HepG2 (cell line): ENCODE results near the gene P3H3. TPM values are rescaled to one million over a fixed set of nuclear protein-coding genes. Genes with fewer than 3 reads are reported as not detected.

Source experiments
- ATAC-seq: fragments of 200-7000 bp; cut with Tn5 transposase; 3 replicates; pipeline ENCODE4 v1.9.1; 2020; ENCODE audit warnings: mild to moderate bottlenecking, moderate library complexity
- BruUV-seq: library from RNA; stranded (reverse); fragments of 400-500 nt; replicated peaks from 2 replicates; lab custom pipeline; 2021; lab: Mats Ljungman, UMichigan
- CTCF ChIA-PET: fragments of 300-600 bp; formaldehyde crosslinking; extraction: SDS; loops from one replicate; lab custom pipeline; 2021; ENCODE audit warnings: low total read pairs, inconsistent platforms, low intra/inter-chr PET ratio; lab: Yijun Ruan, JAX
- POLR2A ChIA-PET: fragments of 350-600 bp; sonication (Branson Sonifier 250); formaldehyde crosslinking; loops from one replicate; lab custom pipeline; 2020; ENCODE audit warnings: antibody characterized with exemption, inconsistent platforms; lab: Yijun Ruan, JAX
- DNase-seq: peaks from one replicate; pipeline ENCODE4 v3.0.0-alpha.2; 2015; ENCODE audit warnings: low spot score
- FAIRE-seq: peaks from 3 replicates; lab custom pipeline; 2011; peaks lifted over from hg19 to GRCh38; lab: Jason Lieb, UNC
- H2AFZ ChIP-seq: one replicate; pipeline ENCODE4 v1.6.1; 2011; ENCODE audit warnings: low read length, inconsistent platforms
- H3K27ac ChIP-seq: fragments of 300-600 bp; 3 replicates; pipeline ENCODE4 v1.8.0; 2011; ENCODE audit warnings: mixed run types, mild to moderate bottlenecking, mixed read lengths, low read length, inconsistent platforms; ENCODE audit not compliant: insufficient read depth; ENCODE audit errors: extremely low read length
- H3K27me3 ChIP-seq, 2 experiments: fragments of 200-600 bp in 1 of 2; 2 replicates in 1 of 2; 3 replicates in 1 of 2; pipeline versions ENCODE4 v1.6.0 to v1.8.0; 2011; ENCODE audit warnings: low read length in 2 of 2, mild to moderate bottlenecking in 2 of 2, moderate library complexity in 2 of 2, inconsistent platforms in 1 of 2; ENCODE audit not compliant: insufficient read depth in 2 of 2, control insufficient read depth in 1 of 2
- H3K36me3 ChIP-seq, 2 experiments: fragments of 200-600 bp in 1 of 2; replicated peaks in 1 of 2; 2 replicates in 1 of 2; 3 replicates in 1 of 2; pipeline versions ENCODE4 v1.5.1 to v1.8.0; 2011; ENCODE audit warnings: low read length in 2 of 2, inconsistent platforms in 1 of 2; ENCODE audit not compliant: insufficient read depth in 2 of 2, control insufficient read depth in 1 of 2
- H3K4me1 ChIP-seq: 2 replicates; pipeline ENCODE4 v1.5.1; 2012; ENCODE audit warnings: low read length, inconsistent platforms; ENCODE audit not compliant: insufficient read depth
- H3K4me2 ChIP-seq: 2 replicates; pipeline ENCODE4 v1.6.0; 2011; ENCODE audit warnings: low read depth, low read length, inconsistent platforms
- H3K4me3 ChIP-seq, 3 experiments: fragments of 200-600 bp in 1 of 3; sonication (generic), shearing (Covaris generic) in 1 of 3; replicated peaks in 1 of 3; 2 replicates each; pipeline ENCODE4 v1.5.1; 2011 to 2016; ENCODE audit warnings: low read length in 3 of 3, inconsistent platforms in 2 of 3, low read depth in 2 of 3, mild to moderate bottlenecking in 2 of 3, control low read depth in 1 of 3, mixed read lengths in 1 of 3; ENCODE audit not compliant: insufficient read depth in 1 of 3
- H3K79me2 ChIP-seq: one replicate; pipeline ENCODE4 v1.6.1; 2011; ENCODE audit warnings: low read length, inconsistent platforms; ENCODE audit not compliant: insufficient read depth
- H3K9ac ChIP-seq: 2 replicates; pipeline ENCODE4 v1.6.0; 2011; ENCODE audit warnings: mild to moderate bottlenecking, low read depth, low read length, inconsistent platforms; ENCODE audit not compliant: insufficient read depth
- H3K9me3 ChIP-seq: 2 replicates; pipeline ENCODE4 v1.5.1; 2012; ENCODE audit warnings: mild to moderate bottlenecking, low read length
- H4K20me1 ChIP-seq: 2 replicates; pipeline ENCODE4 v1.6.0; 2011; ENCODE audit warnings: inconsistent platforms, mild to moderate bottlenecking, low read length, moderate library complexity; ENCODE audit not compliant: insufficient read depth
- ASH2L ChIP-seq: fragments of 300-600, 200-600 bp; sonication (generic); IDR thresholded peaks from 2 replicates; pipeline ENCODE4 v1.7.0; 2017; ENCODE audit warnings: low read depth, mild to moderate bottlenecking, moderate library complexity, mixed read lengths, low read length; ENCODE audit not compliant: insufficient read length
- ATF2 ChIP-seq: sonication (generic); formaldehyde crosslinking; IDR thresholded peaks from 2 replicates; pipeline ENCODE4 v1.4.0; 2020; ENCODE audit warnings: missing genetic modification reagents
- CSRNP1 ChIP-seq: sonication (generic); formaldehyde crosslinking; IDR thresholded peaks from 2 replicates; pipeline ENCODE4 v1.8.1; 2023; ENCODE audit warnings: mild to moderate bottlenecking, missing genetic modification reagents
- GLI4 ChIP-seq: sonication (generic); formaldehyde crosslinking; IDR thresholded peaks from 2 replicates; pipeline ENCODE4 v1.5.1; 2020; ENCODE audit warnings: missing genetic modification reagents, mild to moderate bottlenecking, moderate library complexity, borderline replicate concordance
- KDM5B ChIP-seq: sonication (generic); formaldehyde crosslinking; IDR thresholded peaks from 2 replicates; pipeline ENCODE4 v1.4.0; 2020; ENCODE audit warnings: missing genetic modification reagents, mild to moderate bottlenecking, borderline replicate concordance
- MAFG ChIP-seq: sonication (generic); formaldehyde crosslinking; IDR thresholded peaks from 2 replicates; pipeline ENCODE4 v1.5.1; 2020; ENCODE audit warnings: mild to moderate bottlenecking, missing genetic modification reagents
- NCOA5 ChIP-seq: sonication (generic); formaldehyde crosslinking; IDR thresholded peaks from 2 replicates; pipeline ENCODE4 v1.4.0; 2020; ENCODE audit warnings: missing genetic modification reagents
- NFYC ChIP-seq: IDR thresholded peaks from 2 replicates; pipeline ENCODE4 v1.6.1; 2016; ENCODE audit warnings: missing genetic modification reagents, missing compliant biosample characterization
- NR2C2 ChIP-seq: sonication (generic); formaldehyde crosslinking; IDR thresholded peaks from 2 replicates; pipeline ENCODE4 v1.4.0; 2020; ENCODE audit warnings: missing genetic modification reagents, mild to moderate bottlenecking, moderate library complexity, borderline replicate concordance
- SAP130 ChIP-seq: IDR thresholded peaks from 2 replicates; pipeline ENCODE4 v1.6.1; 2016; ENCODE audit warnings: low read depth
- SRSF1 ChIP-seq: fragments of 200-400 bp; formaldehyde crosslinking; optimal IDR thresholded peaks from 2 replicates; pipeline ENCODE3; 2017; ENCODE audit warnings: mild to moderate bottlenecking, low read depth, low read length, moderate library complexity
- YEATS2 ChIP-seq: sonication (generic); formaldehyde crosslinking; IDR thresholded peaks from 2 replicates; pipeline ENCODE4 v1.4.0; 2020; ENCODE audit warnings: missing genetic modification reagents, borderline replicate concordance
- ZBTB33 ChIP-seq: sonication (generic); formaldehyde crosslinking; IDR thresholded peaks from 2 replicates; pipeline ENCODE4 v1.4.0; 2020; ENCODE audit warnings: missing genetic modification reagents
- ZGPAT ChIP-seq: IDR thresholded peaks from 2 replicates; pipeline ENCODE4 v1.6.1; 2016; ENCODE audit warnings: mild to moderate bottlenecking
- ZKSCAN8 ChIP-seq: IDR thresholded peaks from 2 replicates; pipeline ENCODE4 v1.6.1; 2016; ENCODE audit warnings: borderline replicate concordance, missing genetic modification reagents, missing compliant biosample characterization
- ZNF672 ChIP-seq: sonication (generic); formaldehyde crosslinking; IDR thresholded peaks from 2 replicates; pipeline ENCODE4 v1.8.1; 2022; ENCODE audit warnings: missing genetic modification reagents
- ZNF746 ChIP-seq: sonication (generic); formaldehyde crosslinking; IDR thresholded peaks from 2 replicates; pipeline ENCODE4 v1.8.0; 2022; ENCODE audit warnings: mild to moderate bottlenecking, missing genetic modification reagents
- ZNF782 ChIP-seq: sonication (generic); formaldehyde crosslinking; IDR thresholded peaks from 2 replicates; pipeline ENCODE4 v1.4.0; 2020; ENCODE audit warnings: missing genetic modification reagents, mild to moderate bottlenecking, borderline replicate concordance
- WGBS: methylation state at CpG from one replicate; pipeline ENCODE4 v1.1.6; 2017; ENCODE audit warnings: low lambda C conversion rate; 5-methylcytosine and 5-hydroxymethylcytosine counted together
- in situ Hi-C: cut with HindIII; loops from 2 replicates; pipeline ENCODE4 v1.10.0; 2017; ENCODE audit warnings: low pct_unique_long_range_greater_than_20kb; ENCODE audit not compliant: extremely low pct_ligation_motif_present
- intact Hi-C: fragments of 100-400 bp; cut with micrococcal nuclease; formaldehyde crosslinking; loops from one replicate; pipeline ENCODE4 v1.10.0; 2022; ENCODE audit not compliant: unreplicated experiment
- polyA plus RNA-seq, 8 experiments: library from polyadenylated mRNA; depleted of rRNA in 3 of 8; stranded (reverse) in 7 of 8; unstranded in 1 of 8; fragments of >200 nt; fragmentation: Illumina TruSeq in 4 of 8; extraction: Trizol in 4 of 8; gene quantifications; 2 replicates each; pipeline versions ENCODE4 v1.2.1 to v1.2.3, GENCODE V29; 2011 to 2016; ENCODE audit warnings: low read depth in 4 of 8, missing spikeins in 1 of 8, mixed read lengths in 1 of 8; ENCODE audit not compliant: insufficient read depth in 1 of 8
- total RNA-seq, 5 experiments: library from RNA; depleted of rRNA; stranded (reverse); fragments of >200 nt; fragmentation: Illumina TruSeq; extraction: Trizol; gene quantifications; 2 replicates each; pipeline ENCODE4 v1.2.3, GENCODE V29; 2016; ENCODE audit warnings: low read depth in 1 of 5

The P3H3 gene
- total and polyA plus RNA-seq, 2 of the 13 experiments (the other 11 are each of a cell fraction or from before 2014, with no cell fraction given), result 20.1 to 20.5 TPM

- Histone ChIP-seq H3K27ac (no peak overlapping the region), H3K9ac (peak overlapping the region; percentile 69), H2AFZ (no peak overlapping the region), H3K79me2 (peaks cover 29% of the 10 kb centered on the region), H4K20me1 (peaks cover 41% of the 10 kb centered on the region), H3K4me2 (peak overlapping the region; percentile 98), H3K4me1 (peaks cover 43% of the 10 kb centered on the region), H3K9me3 (no peaks in the 10 kb centered on the region), H3K27me3 (no peaks in the 10 kb centered on the region; a peak in 1 of 5 replicates), H3K4me3 (peak overlapping the region; percentile 59 to 92 (median 88); a peak in 5 of 6 replicates), H3K36me3 (peaks cover 18 to 39% of the 10 kb centered on the region in 2 experiments)
- intact Hi-C loops (no loop called here), in situ Hi-C loops (no loop called here)
- BruUV-seq, result no TSS peak
- POLR2A ChIA-PET, result interaction anchor here (0.9 to 6.0 kb wide), 12 partner anchors 10 to 178 kb away, joined by 3 to 132 read pairs (median 6); partner anchors contain the start of genes C12orf57, CDCA3, MLF2 and RNU7-1
- no CpG with 5 or more reads among the region's 33 CpGs for WGBS
- ATAC-seq (peak; percentile 10), FAIRE-seq (no peak), DNase-seq (no peak)
- CTCF ChIA-PET, result no interaction called here
- 0 out of 2 replicates have a peak, but pooled peaks have one; percentile 16 for TF ChIP-seq ZNF746 (CRISPR knock-in tag)
- no peak for TF ChIP-seq SRSF1
- no peak for TF ChIP-seq GLI4
- TF ChIP-seq MAFG (CRISPR knock-in tag), result no peak
- TF ChIP-seq KDM5B, result no peak
- TF ChIP-seq SAP130, result no peak
- no peak for TF ChIP-seq ZKSCAN8 (CRISPR knock-in tag)
- no peak for TF ChIP-seq NR2C2 (CRISPR knock-in tag)
- TF ChIP-seq YEATS2, result peak; percentile 56; the same call in 1 of the 2 replicates
- peak; percentile 0; the same call in 1 of the 2 replicates for TF ChIP-seq ATF2 (CRISPR knock-in tag)
- TF ChIP-seq ZGPAT (CRISPR knock-in tag), result peak; percentile 1; the same call in 1 of the 2 replicates
- no peak for TF ChIP-seq NCOA5 (CRISPR knock-in tag)
- peak; percentile 68 for TF ChIP-seq ZBTB33
- TF ChIP-seq ZNF672 (CRISPR knock-in tag), result no peak
- no peak for TF ChIP-seq NFYC (CRISPR knock-in tag)
- TF ChIP-seq ASH2L, result peak; percentile 32
- TF ChIP-seq ZNF782 (CRISPR knock-in tag), result 0 out of 2 replicates have a peak, but pooled peaks have one; percentile 4
- peak; percentile 32; the same call in 1 of the 2 replicates for TF ChIP-seq CSRNP1
These were observed 38.8 kb downstream of the P3H3 start for GRCh38 chr12:6866920-6867412.
